A549 (cell line): Measurements from ENCODE around the gene COL6A6. TPM values are rescaled to one million over a fixed set of nuclear protein-coding genes. Genes with fewer than 3 reads are reported as not detected.
A peak's percentile ranks its signal among the peaks of the same experiment; 100 is the strongest.

ENCODE experiments used
- ATAC-seq, 2 experiments: fragments of 200-7000 bp in 1 of 2; fragments of >200 bp in 1 of 2; cut with Nextera tagmentation in 1 of 2; cut with Tn5 transposase in 1 of 2; 3 replicates each; pipeline versions ENCODE4 v1.8.0 to v1.9.1; 2018 to 2020; ENCODE audit warnings: mild to moderate bottlenecking in 1 of 2, moderate library complexity in 1 of 2
- CTCF ChIA-PET: fragments of 300-600 bp; sonication (Branson Sonifier 250); formaldehyde crosslinking; extraction: SDS; loops from one replicate; lab custom pipeline; 2021; ENCODE audit warnings: antibody characterized with exemption, inconsistent platforms; lab: Yijun Ruan, JAX
- POLR2A ChIA-PET: fragments of 350-600 bp; formaldehyde crosslinking; extraction: SDS; loops from one replicate; lab custom pipeline; 2021; ENCODE audit warnings: antibody characterized with exemption, inconsistent platforms; lab: Yijun Ruan, JAX
- DNase-seq, 2 experiments: peaks; one replicate each; pipeline versions ENCODE4 v3.0.0 to v3.0.0-alpha.2; 2011 to 2016; ENCODE audit warnings: low read depth in 1 of 2, low spot score in 1 of 2
- FAIRE-seq: peaks from 2 replicates; lab custom pipeline; 2011; peaks lifted over from hg19 to GRCh38; lab: Jason Lieb, UNC
- H3K27ac ChIP-seq, 2 experiments: fragments of >200 bp; sonication (Bioruptor Twin); formaldehyde crosslinking; 3 replicates each; pipeline ENCODE4 v1.5.1; 2016 to 2017
- H3K4me1 ChIP-seq: fragments of >200 bp; sonication (Bioruptor Twin); formaldehyde crosslinking; 3 replicates; pipeline ENCODE4 v1.6.1; 2016
- H3K4me2 ChIP-seq: fragments of >200 bp; sonication (Bioruptor Twin); formaldehyde crosslinking; 3 replicates; pipeline ENCODE4 v1.6.1; 2016
- H3K4me3 ChIP-seq: fragments of >200 bp; sonication (Bioruptor Twin); formaldehyde crosslinking; 3 replicates; pipeline ENCODE4 v1.5.1; 2016
- H3K9me3 ChIP-seq: fragments of >200 bp; sonication (Bioruptor Twin); formaldehyde crosslinking; 3 replicates; pipeline ENCODE4 v1.6.1; 2016
- CEBPB ChIP-seq, 2 experiments: fragments of >200 bp in 1 of 2; sonication (Bioruptor Twin) in 1 of 2; formaldehyde crosslinking in 1 of 2; IDR thresholded peaks; 2 replicates each; pipeline ENCODE4 v1.6.1; 2012 to 2016
- EHF ChIP-seq: fragments of 250-450 bp; sonication (Bioruptor Pico); IDR thresholded peaks from 2 replicates; pipeline ENCODE4 v1.5.0; 2020; ENCODE audit warnings: mild to moderate bottlenecking
- FOXS1 ChIP-seq: fragments of 250-450 bp; sonication (Bioruptor Pico); IDR thresholded peaks from 2 replicates; pipeline ENCODE4 v1.5.0; 2020; ENCODE audit warnings: mild to moderate bottlenecking, moderate library complexity
- KDM5A ChIP-seq: fragments of 200-600 bp; sonication (generic); IDR thresholded peaks from 2 replicates; pipeline ENCODE4 v1.6.1; 2016; ENCODE audit warnings: antibody characterized with exemption, mild to moderate bottlenecking
- MAFK ChIP-seq: fragments of 450-650 bp; IDR thresholded peaks from 2 replicates; pipeline ENCODE4 v1.6.1; 2014; ENCODE audit not compliant: partially characterized antibody
- MAZ ChIP-seq: fragments of 150-350 bp; IDR thresholded peaks from 2 replicates; pipeline ENCODE4 v1.6.1; 2014; ENCODE audit warnings: antibody characterized with exemption, low read depth, low read length, borderline replicate concordance
- RAD21 ChIP-seq, 2 experiments: fragments of >200 bp in 1 of 2; sonication (Bioruptor Twin) in 1 of 2; formaldehyde crosslinking in 1 of 2; IDR thresholded peaks in 1 of 2; conservative IDR thresholded peaks in 1 of 2; 2 replicates in 1 of 2; 3 replicates in 1 of 2; pipeline ENCODE4 v1.6.1; 2012 to 2018; ENCODE audit warnings: inconsistent platforms in 1 of 2
- RFX5 ChIP-seq: fragments of 450-650 bp; IDR thresholded peaks from 2 replicates; pipeline ENCODE4 v1.7.1; 2014; ENCODE audit warnings: antibody characterized with exemption, mild to moderate bottlenecking, moderate library complexity
- SMC3 ChIP-seq: fragments of >200 bp; sonication (Bioruptor Twin); formaldehyde crosslinking; IDR thresholded peaks from 3 replicates; pipeline ENCODE4 v1.6.1; 2018; ENCODE audit warnings: inconsistent platforms
- TFCP2L1 ChIP-seq: fragments of 250-450 bp; sonication (Bioruptor Pico); IDR thresholded peaks from 2 replicates; pipeline ENCODE4 v1.5.0; 2021; ENCODE audit warnings: mild to moderate bottlenecking
- ZC3H11A ChIP-seq: fragments of 450-650 bp; IDR thresholded peaks from 2 replicates; pipeline ENCODE4 v1.6.1; 2014; ENCODE audit warnings: antibody characterized with exemption, mild to moderate bottlenecking
- WGBS: methylation state at CpG from one replicate; pipeline ENCODE4 v1.1.6; 2017; ENCODE audit errors: missing lambda C conversion rate; 5-methylcytosine and 5-hydroxymethylcytosine counted together
- polyA plus RNA-seq, 4 experiments: library from polyadenylated mRNA; depleted of rRNA in 3 of 4; stranded (reverse); fragments of >200 nt; fragmentation: RNase III in 1 of 4; extraction: RNeasy Plus Mini Kit Qiagen cat#74134 plus additional on column Dnase treatment in 1 of 4; gene quantifications; 2 replicates in 3 of 4; 3 replicates in 1 of 4; pipeline ENCODE4 v1.2.3, GENCODE V29; 2011 to 2017
- TF ChIP-seq, protein P1 (sequence below): fragments of >200 bp; sonication (Bioruptor Twin); formaldehyde crosslinking; IDR thresholded peaks from 3 replicates; pipeline ENCODE4 v1.5.1; 2016
- TF ChIP-seq, protein P2 (sequence below): IDR thresholded peaks from 2 replicates; pipeline ENCODE4 v1.6.1; 2012; ENCODE audit warnings: low read depth, borderline replicate concordance
- TF ChIP-seq, protein P3 (sequence below): fragments of >200 bp; sonication (Bioruptor Twin); formaldehyde crosslinking; IDR thresholded peaks from 2 replicates; pipeline ENCODE4 v1.6.1; 2016
- TF ChIP-seq, protein P4 (sequence below): fragments of 250-450 bp; sonication (Bioruptor Pico); IDR thresholded peaks from 2 replicates; pipeline ENCODE4 v1.5.0; 2020; ENCODE audit warnings: low read depth, mild to moderate bottlenecking, moderate library complexity
- TF ChIP-seq, protein P5 (sequence below): fragments of 150-350 bp; IDR thresholded peaks from 2 replicates; pipeline ENCODE4 v1.6.1; 2014; ENCODE audit warnings: low read depth, mild to moderate bottlenecking, low read length
- TF ChIP-seq, protein P6 (sequence below): fragments of >200 bp; sonication (Bioruptor Twin); formaldehyde crosslinking; IDR thresholded peaks from 3 replicates; pipeline ENCODE4 v1.6.1; 2016

Gene COL6A6
- polyA plus RNA-seq, 2 of the 4 experiments (the other 2 are of a cell fraction), result not detected

DNA sequence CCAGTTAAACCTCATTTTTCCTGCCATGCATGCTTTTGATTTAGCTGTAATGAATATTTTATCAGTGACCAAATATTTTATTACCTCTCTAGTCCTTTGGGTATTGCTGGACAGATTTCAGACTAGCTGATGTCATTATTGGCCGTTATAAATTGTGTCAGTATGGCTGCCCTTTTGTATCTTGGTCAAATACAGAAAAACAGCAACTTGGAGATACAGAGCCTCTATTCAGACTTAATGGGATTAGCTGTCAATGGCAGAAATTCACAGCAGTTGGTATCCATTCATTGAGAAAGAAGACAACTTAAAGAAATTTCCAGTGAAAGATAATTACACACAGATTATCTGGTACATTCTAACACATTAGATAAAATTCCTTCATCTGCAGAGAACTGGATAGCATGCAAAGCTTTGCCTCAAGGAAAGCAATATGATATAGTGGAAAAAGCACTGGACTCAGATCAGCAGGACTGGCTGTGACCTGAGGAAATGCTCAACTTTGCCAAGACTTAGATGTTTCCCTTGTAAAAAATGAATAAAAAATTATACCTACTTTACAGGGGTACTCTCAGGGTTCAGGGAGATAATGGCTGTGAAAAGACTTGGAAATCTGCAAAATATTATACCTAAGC is 20.8 kb downstream of the COL6A6 start:
- no peaks in the 10 kb centered on the region for H3K4me1 ChIP-seq
- H3K4me3 ChIP-seq, result no peak overlapping the region
- DNase-seq (no peak), ATAC-seq (no peak)
- WGBS, result 0% methylated on average over 1 of the region's 1 CpG
- POLR2A ChIA-PET, result no interaction called here
- H3K27ac ChIP-seq, result no peak overlapping the region
- TF ChIP-seq EHF (CRISPR knock-in tag), result no peak
- no peak for TF ChIP-seq MAZ
- TF ChIP-seq, all 56 proteins: peak for 0
- H3K4me2 ChIP-seq, result no peak overlapping the region
- CTCF ChIA-PET, result interaction anchor here (1.5 to 2.4 kb wide), 3 partner anchors 17 to 265 kb away, joined by 3 to 9 read pairs (median 3); no protein-coding TSS in a partner anchor
- no peak for FAIRE-seq
- H3K9me3 ChIP-seq, result no peaks in the 10 kb centered on the region

DNA sequence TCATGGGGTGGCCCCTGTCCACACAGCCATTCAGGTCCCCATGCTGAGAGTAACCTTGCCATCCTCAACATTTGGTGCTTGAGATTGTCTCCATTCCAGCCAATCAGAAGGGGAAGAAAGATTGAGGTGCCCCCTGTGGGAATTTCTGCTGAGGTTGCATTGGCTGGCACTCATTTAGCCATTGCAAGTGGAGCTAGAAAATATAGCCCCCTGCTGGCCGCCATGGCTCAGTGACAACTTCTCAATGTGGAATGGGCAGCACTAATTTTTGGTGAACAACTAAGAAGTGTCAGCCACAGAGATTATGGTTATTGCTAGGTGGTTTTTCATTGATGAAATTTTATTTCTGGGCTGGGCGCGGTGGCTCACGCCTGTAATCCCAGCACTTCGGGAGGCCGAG is 22.0 kb downstream of the COL6A6 start:
- Histone ChIP-seq H3K4me1 (no peaks in the 10 kb centered on the region), H3K27ac (no peak overlapping the region), H3K4me2 (no peak overlapping the region), H3K9me3 (no peaks in the 10 kb centered on the region), H3K4me3 (no peak overlapping the region)
- ChIA-PET POLR2A (no interaction called here), CTCF (interaction anchor here (0.8 to 1.7 kb wide), 7 partner anchors 9 to 275 kb away, joined by 3 to 4 read pairs (median 3); no protein-coding TSS in a partner anchor)
- DNase-seq (peak; percentile 19 to 41), ATAC-seq (peak; percentile 74 to 90; a peak in 5 of 6 replicates), FAIRE-seq (no peak)
- WGBS, result 1% methylated on average over 6 of the region's 6 CpGs
- TF ChIP-seq, protein P1, sequence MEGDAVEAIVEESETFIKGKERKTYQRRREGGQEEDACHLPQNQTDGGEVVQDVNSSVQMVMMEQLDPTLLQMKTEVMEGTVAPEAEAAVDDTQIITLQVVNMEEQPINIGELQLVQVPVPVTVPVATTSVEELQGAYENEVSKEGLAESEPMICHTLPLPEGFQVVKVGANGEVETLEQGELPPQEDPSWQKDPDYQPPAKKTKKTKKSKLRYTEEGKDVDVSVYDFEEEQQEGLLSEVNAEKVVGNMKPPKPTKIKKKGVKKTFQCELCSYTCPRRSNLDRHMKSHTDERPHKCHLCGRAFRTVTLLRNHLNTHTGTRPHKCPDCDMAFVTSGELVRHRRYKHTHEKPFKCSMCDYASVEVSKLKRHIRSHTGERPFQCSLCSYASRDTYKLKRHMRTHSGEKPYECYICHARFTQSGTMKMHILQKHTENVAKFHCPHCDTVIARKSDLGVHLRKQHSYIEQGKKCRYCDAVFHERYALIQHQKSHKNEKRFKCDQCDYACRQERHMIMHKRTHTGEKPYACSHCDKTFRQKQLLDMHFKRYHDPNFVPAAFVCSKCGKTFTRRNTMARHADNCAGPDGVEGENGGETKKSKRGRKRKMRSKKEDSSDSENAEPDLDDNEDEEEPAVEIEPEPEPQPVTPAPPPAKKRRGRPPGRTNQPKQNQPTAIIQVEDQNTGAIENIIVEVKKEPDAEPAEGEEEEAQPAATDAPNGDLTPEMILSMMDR, result peak; percentile 42
- peak; percentile 60; the same call in 2 of the 3 replicates for TF ChIP-seq SMC3
- peak; percentile 35 to 55; a peak in 3 of 5 replicates for TF ChIP-seq RAD21 (conservative IDR thresholded peaks at IDR 0.05 in 1 of 2, IDR thresholded peaks at IDR 0.05 in 1 of 2)
- TF ChIP-seq MAFK, result peak; percentile 94
- TF ChIP-seq ZC3H11A, result no peak

DNA sequence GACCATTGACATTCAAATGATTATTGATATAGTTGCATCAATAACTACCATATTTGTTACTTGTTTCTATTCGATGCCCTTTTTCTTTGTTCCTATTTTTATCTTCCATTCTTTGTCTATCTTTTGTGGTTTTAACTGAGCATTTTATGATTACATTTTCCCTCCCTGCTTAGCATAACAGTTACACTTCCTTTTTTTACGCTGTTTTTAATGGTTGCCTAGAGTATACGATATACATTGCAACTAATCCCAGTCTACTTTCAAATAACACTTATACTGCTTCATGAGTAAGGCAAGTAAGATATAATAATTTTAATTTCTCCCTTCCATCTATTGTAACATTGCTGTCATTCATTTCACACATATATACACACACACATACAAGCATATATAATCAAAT is 26.3 kb downstream of the COL6A6 start:
- no peak for ATAC-seq
- Histone ChIP-seq H3K4me3 (no peak overlapping the region), H3K4me2 (no peak overlapping the region), H3K4me1 (no peaks in the 10 kb centered on the region), H3K27ac (no peak overlapping the region), H3K9me3 (no peaks in the 10 kb centered on the region)
- WGBS, result 14% methylated on average over 3 of the region's 3 CpGs
- TF ChIP-seq, protein P2, sequence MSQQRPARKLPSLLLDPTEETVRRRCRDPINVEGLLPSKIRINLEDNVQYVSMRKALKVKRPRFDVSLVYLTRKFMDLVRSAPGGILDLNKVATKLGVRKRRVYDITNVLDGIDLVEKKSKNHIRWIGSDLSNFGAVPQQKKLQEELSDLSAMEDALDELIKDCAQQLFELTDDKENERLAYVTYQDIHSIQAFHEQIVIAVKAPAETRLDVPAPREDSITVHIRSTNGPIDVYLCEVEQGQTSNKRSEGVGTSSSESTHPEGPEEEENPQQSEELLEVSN, result no peak
- no peak for TF ChIP-seq CEBPB (IDR thresholded peaks at IDR 0.05)
- ChIA-PET CTCF (interaction anchor here (0.6 kb wide), 1 partner anchor 96 kb away, joined by 4 read pairs; no protein-coding TSS in a partner anchor), POLR2A (no interaction called here)
- no peak for FAIRE-seq
- no peak for DNase-seq

DNA sequence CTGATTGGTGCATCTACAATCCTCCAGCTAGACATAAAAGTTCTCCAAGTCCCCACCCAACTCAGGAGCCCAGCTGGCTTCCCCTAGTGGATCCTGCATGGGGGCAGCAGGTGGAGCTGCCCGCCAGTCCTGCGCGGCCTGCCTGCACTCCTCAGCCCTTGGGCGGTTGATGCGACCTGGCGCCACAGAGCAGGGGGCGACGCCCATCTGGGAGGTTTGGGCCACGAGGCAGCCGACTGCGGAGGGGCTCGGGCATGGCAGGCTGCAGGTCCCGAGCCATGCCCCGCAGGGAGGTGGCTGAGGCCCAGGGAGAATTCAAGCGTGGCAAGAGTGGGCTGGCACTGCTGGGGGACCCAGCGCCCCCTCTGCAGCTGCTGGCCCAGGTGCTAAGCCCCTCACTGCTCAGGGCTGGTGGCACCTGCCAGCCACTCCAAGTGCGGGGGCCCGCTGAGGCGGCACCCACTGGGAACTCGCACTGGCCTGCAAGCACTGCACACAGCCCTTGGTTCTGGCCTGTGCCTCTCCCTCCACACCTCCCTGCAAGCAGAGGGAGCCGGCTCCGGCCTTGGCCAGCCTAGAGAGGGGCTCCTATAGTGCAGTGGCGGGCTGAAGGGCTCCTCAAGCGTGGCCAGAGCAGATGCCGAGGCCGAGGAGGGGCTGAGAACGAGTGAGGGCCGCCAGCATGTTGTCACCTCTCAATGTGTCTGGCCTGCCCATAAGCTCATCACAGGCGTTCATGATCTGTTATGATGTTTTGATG is 30.1 kb downstream of the COL6A6 start:
- H3K4me1 ChIP-seq, result no peaks in the 10 kb centered on the region
- H3K4me3 ChIP-seq, result no peak overlapping the region
- no peak overlapping the region for H3K4me2 ChIP-seq
- DNase-seq (no peak), ATAC-seq (no peak), FAIRE-seq (no peak)
- WGBS, result 10% methylated on average over 5 of the region's 29 CpGs
- POLR2A ChIA-PET, result no interaction called here
- CTCF ChIA-PET, result interaction anchor here (1.9 kb wide), 1 partner anchor 8 kb away, joined by 4 read pairs; no protein-coding TSS in a partner anchor
- H3K27ac ChIP-seq, result no peak overlapping the region
- H3K9me3 ChIP-seq, result no peaks in the 10 kb centered on the region
- TF ChIP-seq FOXS1 (CRISPR knock-in tag) (no peak), EHF (CRISPR knock-in tag) (no peak), KDM5A (no peak), ZC3H11A (no peak), TFCP2L1 (CRISPR knock-in tag) (no peak), RFX5 (no peak), RAD21 (conservative IDR thresholded peaks at IDR 0.05 in 1 of 2, IDR thresholded peaks at IDR 0.05 in 1 of 2) (no peak)
- TF ChIP-seq, protein P3, sequence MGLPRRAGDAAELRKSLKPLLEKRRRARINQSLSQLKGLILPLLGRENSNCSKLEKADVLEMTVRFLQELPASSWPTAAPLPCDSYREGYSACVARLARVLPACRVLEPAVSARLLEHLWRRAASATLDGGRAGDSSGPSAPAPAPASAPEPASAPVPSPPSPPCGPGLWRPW, result no peak
- TF ChIP-seq, protein P4, sequence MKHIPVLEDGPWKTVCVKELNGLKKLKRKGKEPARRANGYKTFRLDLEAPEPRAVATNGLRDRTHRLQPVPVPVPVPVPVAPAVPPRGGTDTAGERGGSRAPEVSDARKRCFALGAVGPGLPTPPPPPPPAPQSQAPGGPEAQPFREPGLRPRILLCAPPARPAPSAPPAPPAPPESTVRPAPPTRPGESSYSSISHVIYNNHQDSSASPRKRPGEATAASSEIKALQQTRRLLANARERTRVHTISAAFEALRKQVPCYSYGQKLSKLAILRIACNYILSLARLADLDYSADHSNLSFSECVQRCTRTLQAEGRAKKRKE (CRISPR knock-in tag), result no peak
- TF ChIP-seq, protein P5, sequence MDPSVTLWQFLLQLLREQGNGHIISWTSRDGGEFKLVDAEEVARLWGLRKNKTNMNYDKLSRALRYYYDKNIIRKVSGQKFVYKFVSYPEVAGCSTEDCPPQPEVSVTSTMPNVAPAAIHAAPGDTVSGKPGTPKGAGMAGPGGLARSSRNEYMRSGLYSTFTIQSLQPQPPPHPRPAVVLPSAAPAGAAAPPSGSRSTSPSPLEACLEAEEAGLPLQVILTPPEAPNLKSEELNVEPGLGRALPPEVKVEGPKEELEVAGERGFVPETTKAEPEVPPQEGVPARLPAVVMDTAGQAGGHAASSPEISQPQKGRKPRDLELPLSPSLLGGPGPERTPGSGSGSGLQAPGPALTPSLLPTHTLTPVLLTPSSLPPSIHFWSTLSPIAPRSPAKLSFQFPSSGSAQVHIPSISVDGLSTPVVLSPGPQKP, result no peak
- TF ChIP-seq, protein P6, sequence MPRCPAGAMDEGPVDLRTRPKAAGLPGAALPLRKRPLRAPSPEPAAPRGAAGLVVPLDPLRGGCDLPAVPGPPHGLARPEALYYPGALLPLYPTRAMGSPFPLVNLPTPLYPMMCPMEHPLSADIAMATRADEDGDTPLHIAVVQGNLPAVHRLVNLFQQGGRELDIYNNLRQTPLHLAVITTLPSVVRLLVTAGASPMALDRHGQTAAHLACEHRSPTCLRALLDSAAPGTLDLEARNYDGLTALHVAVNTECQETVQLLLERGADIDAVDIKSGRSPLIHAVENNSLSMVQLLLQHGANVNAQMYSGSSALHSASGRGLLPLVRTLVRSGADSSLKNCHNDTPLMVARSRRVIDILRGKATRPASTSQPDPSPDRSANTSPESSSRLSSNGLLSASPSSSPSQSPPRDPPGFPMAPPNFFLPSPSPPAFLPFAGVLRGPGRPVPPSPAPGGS, result no peak
- TF ChIP-seq, protein P1, result no peak
